Measurements from ENCODE around the gene DAAM1.

Gene DAAM1

GRCh38 chr14:59187118-59187517, 1.3 kb upstream of the DAAM1 start:
- DNase-seq = no peak

GRCh38 chr14:59187802-59188460, 536 bp upstream of the DAAM1 start:
- DNase-seq = peak in 40 of 58 donors; percentile 5 to 74 (median 43)

DNA sequence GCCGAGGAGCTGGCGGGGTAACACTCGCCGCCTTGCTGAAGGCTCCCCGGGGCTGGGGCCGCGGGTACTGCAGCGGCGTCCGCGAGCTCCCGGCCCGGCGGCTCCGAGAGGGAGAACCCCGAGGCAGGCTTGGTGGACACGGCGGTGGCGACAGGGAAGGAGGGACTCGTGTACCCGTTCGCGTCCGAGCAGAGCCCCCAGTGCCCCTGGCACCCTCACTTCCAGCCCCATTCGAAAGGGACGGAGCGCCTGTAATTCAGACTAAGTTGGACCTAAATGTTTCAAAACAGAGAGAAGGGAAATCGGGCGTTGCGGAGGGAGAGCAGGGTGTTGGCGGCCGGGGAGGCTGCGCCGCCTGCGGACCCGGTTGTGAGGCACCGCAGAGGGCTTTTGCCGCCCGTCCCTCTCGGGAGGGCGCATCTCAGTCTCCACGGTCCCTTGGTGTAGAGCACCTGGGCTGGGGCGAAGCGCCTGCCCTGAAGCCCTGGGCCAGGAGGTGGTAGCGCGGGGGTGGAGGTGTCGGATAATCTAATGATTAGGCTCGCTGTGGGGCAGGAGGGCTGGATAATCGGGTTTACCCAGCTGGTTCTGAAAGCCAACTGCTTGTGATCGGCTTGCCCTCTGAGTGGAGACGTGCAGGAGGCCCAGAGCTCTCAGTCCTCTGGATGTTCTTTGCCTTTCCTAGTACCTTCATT, 771 bp downstream of the DAAM1 start:
- peak in 41 of 58 donors; percentile 18 to 71 (median 44) for DNase-seq

GRCh38 chr14:59189786-59190368, 1.4 kb downstream of the DAAM1 start:
- DNase-seq = peak in 56 of 58 donors; percentile 5 to 84 (median 56)

DNA sequence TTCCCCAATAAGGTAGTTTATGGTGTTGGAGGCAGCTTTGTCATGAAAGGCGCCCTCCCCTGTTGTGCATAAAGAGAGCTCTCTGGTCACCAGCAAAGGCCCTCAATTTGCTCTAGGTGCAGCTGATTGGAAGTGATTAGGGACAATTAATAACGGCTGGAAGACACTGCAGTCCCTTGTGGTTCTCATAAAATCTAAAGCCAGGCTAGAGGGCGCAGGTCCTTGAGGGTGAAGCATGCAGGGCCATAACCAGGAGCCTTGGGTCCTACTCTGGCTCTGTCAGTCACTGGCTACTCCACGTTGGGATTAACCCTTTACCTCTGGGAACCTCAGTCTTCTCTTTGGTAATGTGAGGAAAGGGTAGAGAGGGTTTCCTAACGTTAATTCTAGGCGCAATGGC, 1.9 kb downstream of the DAAM1 start:
- peak in 3 of 58 donors; percentile 6 to 30 (median 15) for DNase-seq

- no peak for DNase-seq
Observed at GRCh38 chr14:59195912-59196311, 7.4 kb downstream of the DAAM1 start.

GRCh38 chr14:59197695-59198262, 9.3 kb downstream of the DAAM1 start:
- DNase-seq = no peak

GRCh38 chr14:59199205-59199604, 10.7 kb downstream of the DAAM1 start:
- no peak for DNase-seq

DNA sequence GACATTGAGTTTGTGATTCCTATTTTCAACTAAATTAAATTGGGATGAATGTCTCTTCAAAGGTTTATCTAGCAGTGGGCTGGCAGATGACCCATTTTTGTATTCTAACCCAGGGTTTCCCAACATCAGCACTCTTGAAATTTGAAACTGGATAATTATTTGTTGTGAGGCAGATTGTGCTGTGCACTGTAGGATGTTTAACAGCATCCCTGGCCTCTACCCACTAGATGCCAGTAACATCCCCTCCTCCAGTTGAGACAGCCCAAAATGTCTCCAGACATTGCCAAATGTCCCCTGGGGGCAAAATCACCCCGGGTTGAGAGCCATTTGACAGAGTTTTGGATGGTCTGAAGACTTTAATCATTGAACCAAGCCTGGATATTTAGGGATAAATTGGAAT, 11.1 kb downstream of the DAAM1 start:
- DNase-seq = peak in 1 of 58 donors; percentile 3

GRCh38 chr14:59200195-59200594, 11.7 kb downstream of the DAAM1 start:
- no peak for DNase-seq

DNA sequence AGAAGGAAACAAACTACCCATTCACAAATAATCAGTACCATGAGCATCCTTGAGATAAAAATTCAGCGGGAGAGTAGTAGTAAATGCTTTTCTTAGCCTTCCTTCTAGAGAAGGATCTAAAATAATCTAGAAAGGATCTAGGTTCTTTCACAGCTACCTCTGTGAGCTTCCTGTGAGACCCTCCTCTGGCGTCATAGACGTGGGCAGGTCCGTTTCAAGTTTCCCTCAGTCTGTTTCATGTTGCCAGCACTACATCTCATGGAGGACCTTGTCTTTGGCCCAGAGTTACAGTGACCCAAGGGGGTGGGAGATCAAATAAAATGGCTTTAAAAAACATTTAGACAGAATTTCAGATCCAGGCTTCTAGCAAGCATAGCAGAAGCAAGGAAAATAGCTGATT, 13.6 kb downstream of the DAAM1 start:
- DNase-seq = no peak

DNA sequence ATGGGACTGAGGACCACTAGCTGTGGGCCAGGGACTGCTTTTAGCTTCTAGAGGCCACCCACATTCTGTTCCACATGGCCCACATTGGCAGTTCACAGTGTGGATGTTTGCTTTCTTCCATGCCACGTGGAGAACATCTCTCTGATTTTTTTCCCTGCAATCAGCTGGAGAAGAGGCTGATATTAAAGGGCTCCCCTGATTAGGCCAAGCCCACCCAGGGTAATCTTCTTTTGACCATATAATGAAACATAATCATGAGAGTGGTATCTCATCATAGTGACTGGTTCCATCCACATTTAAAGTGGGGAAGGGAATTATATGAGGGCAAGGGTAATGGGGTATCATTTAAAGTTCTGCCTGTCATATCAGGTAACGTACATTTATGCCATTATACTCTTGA, 15.8 kb downstream of the DAAM1 start:
- no peak for DNase-seq

- no peak for DNase-seq
Observed at GRCh38 chr14:59206892-59207291, 18.4 kb downstream of the DAAM1 start.

- DNase-seq = no peak
Observed at GRCh38 chr14:59207506-59207933, 19.1 kb downstream of the DAAM1 start.

DNA sequence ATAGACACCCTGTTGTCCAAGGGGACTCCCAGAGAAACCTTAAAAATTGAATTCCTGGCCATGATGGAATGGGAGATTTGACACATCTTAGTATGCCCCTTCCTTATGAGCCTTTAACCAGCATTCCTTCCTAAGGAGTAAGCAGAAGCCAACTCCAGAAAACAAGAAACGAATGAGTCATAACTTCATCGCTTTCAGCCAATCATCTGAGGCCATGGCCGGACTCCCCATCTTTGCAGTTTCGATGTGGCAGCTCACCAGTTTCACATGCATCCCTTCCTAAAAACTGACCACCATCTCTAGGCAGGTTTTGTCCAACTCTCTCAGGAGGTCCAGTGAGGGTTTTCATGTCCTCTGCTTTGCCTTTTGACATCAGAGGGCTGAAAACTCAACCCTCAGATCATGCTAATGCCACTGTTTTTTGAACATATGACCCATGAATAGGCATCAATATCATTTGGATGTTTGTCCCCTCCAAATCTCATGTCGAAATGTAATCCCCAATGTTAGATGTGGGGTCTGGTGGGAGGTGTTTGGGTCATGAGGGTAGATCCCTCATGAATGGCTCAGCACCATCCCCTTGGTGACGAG, 19.9 kb downstream of the DAAM1 start:
- no peak for DNase-seq

GRCh38 chr14:59208954-59209353, 20.5 kb downstream of the DAAM1 start:
- DNase-seq = no peak

DNA sequence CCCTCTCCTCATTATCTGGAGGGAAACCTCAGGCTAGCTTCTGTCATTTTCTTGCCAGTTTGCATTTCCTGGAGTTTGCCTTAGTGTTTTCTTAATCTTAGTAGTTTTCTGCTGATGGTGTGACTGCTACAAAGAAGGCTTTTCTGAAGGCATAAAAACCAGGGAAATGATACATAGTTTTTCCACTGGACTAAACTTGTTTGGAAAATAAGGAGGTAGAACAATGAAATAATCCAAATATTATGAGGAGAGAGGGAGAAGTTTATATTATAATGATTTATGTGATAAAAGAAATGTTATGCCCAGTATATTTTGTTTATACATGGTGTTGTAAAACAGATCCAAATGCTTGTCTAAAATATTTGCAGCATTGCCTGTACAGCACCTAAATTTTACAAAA, 22.2 kb downstream of the DAAM1 start:
- DNase-seq = no peak

GRCh38 chr14:59213368-59214315, 25.2 kb downstream of the DAAM1 start:
- no peak for DNase-seq

DNA sequence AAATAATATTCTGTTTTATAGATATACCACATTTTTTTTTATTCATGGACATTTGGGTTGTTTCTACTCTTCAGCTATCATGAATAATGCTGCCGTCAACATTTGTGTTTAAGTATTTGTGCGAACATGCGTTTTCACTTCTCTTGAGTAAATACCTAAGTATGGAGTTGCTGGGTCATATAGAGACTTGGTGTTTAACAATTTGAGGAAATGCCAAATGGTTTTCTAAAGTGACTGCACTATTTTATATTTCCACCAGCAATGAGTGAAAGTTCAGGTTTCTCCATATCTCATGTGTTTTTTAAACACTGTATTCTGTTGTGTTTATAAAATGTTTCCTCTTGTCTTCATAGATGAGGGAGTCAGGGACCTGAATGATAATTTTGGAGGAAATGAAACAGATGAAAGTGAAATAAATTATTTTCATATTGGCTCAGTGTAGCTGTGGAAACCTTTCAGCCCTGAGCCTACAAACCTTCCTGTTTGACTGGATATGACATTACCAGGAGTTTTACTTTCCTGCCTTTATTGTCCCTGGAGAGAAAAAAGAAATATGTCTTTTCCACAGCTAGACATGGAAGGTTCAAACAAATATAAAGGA, 26.3 kb downstream of the DAAM1 start:
- no peak for DNase-seq

DNA sequence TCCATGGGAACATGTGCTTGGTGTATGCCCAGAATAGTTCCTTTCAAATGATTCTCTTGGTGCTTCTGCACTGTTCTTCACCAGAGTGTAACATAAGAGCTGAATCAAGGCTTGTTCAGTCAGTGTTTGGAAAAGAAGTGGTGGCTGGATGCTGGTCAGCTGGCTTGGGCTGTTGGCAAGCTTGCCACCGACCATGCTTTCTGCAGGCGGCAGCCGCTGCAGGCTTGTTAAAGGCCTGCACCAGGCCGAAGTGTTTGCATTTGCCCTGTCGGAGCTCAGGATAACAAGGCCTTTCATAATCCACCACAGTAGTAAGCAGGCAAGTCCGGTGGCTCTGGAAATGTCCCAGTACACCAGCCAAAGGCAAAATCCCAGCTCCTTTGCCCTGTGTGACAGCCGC, 26.9 kb downstream of the DAAM1 start:
- DNase-seq = peak in 56 of 58 donors; percentile 14 to 94 (median 75)
